Activated gamma-delta T cell treated with anti-CD3 and anti-CD28 coated beads, Interleukin-2, amount 50 U/mL, for 16 hours (primary cell): ENCODE data around the gene GHDC.

ENCODE experiments used
- DNase-seq: peaks from one replicate; pipeline ENCODE4 v3.0.0-alpha.2; 2020; ENCODE audit warnings: low read depth

Gene GHDC

GRCh38 chr17:42182927-42183734 is 11.2 kb downstream of the GHDC start:
- DNase-seq: no peak

- no peak for DNase-seq
Observed at GRCh38 chr17:42181851-42182207, 12.5 kb downstream of the GHDC start.

DNA sequence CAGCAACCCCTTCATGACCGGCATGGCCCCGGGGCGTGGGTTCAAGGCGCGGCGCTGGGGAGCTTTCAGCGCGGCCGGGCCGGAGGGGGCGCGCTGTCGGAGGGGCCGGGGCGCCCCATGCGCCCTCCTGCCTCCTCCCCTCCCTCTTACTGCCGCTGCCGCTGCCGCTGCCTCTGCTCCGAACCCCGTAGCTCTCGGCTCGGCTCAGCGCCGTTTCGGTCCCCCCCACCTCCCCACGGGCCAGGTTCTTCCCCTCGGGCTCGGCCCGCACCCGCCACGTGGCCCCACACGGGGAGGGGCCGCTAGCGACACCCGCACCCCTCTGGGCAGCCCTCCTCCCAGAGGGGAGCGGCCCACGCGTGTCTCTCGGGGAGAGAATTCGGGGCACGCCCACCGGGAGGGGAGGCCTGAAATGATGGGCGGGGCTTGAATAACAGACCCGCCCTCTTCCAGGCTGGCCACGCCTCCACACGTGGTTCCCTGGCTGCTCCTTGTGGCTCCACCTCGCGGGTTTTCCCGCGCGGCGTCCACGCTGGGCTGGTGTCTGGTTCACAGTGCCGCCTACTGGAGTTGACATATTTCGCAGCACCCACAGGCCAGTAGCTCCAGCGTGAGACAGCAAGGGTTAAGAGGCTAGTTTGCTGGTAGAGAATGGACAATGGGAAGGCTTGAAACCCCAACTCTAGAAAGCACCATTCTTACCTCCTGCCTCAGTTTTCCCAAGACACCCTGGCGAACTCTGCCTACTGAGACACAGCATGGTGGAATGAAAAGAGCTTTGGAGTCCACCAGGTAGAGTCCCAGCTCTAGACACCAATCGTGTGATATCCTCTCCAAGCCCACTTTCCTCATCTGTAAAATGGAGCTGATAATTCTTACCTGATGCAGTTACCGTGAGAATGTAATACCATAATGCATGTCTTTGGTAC is 13.1 kb downstream of the GHDC start, which contains the start of gene KCNH4:
KCNH4 (minus strand) TSS at position 221 of the 929 bp plus-strand sequence; CDS start at position 24, 197 bp downstream.
- DNase-seq: peak; percentile 72

DNA sequence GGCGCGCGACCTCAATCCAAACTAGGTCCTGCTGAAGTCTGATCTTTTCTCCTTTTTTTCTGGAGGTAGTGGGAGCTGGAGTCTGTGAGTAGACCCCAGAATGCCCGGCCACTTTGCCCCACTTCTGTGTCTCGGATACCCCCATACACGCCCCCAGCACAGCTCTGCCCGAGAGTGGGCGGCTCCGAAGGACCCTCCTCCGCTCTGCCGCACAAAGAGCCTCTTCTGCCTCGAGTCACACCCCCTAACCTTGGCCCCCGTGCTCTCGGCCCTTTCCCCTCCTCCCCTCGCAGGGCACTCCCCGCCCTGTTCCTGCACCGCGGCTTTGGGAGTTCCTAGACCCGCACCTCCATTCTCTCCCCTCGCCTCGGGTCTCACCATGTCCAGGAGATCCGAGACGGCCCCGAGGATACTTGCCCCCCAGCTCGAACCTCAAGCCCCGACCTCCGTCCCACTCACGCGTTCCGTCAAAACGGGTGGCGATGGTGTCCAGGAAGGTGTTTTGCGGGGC is 13.8 kb downstream of the GHDC start:
- no peak for DNase-seq

- no peak for DNase-seq
Observed at GRCh38 chr17:42179911-42180410, 14.3 kb downstream of the GHDC start.

DNA sequence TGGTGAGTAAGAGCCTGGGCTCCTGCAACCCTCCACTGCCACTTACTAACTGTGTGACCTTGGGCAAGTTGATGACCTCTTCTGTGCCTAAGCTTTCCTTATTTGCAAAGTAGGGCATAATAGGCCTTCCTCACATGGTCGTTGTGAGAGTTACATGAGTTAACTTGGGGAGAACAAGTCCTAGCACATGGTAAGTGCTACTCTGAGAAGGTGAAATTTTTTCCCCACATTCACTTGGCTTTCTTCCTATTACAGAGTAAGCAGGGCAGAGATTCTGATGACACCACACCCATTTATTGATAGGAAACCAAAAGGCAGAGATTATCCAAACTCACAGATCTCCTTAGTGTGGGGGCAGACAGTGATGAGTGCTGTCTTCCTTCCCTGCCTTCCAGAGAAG is 15.0 kb downstream of the GHDC start:
- DNase-seq: no peak

DNA sequence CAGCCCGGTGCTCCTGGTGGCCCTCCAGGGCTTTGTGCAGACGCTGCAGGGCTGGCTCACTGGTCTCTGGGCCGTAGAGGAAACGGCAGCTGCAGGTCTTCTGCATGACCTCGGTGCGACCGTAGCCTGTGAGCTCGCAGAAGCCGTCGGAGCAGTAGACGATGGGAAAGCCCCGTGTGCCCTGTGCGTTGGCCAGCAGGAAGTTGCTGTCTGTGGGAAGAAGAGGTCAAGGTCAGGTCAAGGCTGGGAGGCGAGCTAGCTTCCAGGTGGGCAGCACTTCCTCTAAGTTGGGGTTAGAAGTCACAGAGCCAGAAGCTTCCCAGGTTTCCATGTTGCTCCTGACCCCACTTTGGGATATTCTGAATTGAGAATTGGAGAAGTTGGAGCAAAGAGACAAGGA is 15.5 kb downstream of the GHDC start:
- DNase-seq: no peak

GRCh38 chr17:42177684-42178083 is 16.6 kb downstream of the GHDC start:
- no peak for DNase-seq

DNA sequence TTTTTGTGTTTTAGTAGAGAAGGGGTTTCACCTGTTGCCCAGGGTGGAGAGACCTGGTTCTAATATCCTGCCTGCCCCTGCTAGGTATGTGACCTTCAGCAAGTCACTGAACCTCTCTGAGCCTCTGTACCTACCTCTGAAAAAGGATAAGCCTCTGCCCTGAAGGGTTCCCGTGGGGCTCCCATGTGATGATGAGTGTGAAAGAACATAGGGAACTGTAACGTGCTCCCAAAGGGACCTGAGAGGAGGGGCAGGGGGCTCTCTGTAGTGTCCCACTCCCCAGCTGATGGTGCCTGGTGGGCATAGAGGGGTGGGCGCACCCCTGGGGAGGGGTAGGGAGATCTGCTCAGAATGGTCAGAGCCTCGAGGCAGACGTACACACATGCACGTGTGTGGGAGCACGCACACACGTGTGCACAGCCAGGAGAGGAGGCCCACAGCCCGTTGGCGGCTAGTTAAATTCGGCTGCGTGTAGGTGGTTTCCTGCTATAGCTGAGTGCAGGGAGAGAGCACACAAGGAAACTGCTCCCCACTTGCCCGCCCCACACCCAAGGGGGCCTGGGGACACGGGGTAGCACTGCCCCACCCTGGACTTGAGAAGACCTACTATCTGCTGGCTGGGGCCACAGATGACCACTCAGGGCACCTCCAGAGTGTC is 20.0 kb downstream of the GHDC start:
- DNase-seq: no peak

DNA sequence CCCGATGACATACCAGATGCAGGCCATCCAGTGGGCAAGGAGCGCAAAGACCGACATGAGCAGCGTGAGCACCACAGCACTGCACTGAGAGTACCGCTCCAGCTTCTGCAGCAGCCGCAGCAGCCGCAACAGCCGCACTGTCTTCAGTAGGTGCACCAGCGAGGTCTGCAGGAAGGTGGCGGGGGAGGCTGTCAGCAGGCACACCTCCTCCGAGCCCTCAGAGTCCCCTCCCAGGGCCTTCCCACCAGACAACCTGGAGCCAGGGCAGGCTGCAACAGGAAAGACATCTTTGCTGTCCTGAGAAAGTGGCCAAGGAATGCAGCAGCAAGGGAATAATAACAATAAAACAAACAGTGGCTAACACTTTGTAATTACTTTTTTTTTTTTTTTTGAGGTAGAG is 22.5 kb downstream of the GHDC start:
- no peak for DNase-seq

GRCh38 chr17:42169351-42169750 is 24.9 kb downstream of the GHDC start:
- DNase-seq: no peak

- no peak for DNase-seq
Observed at GRCh38 chr17:42167807-42168206, 26.5 kb downstream of the GHDC start.

GRCh38 chr17:42166196-42166763 is 28.0 kb downstream of the GHDC start:
- DNase-seq: no peak

- no peak for DNase-seq
Observed at GRCh38 chr17:42165751-42166150, 28.5 kb downstream of the GHDC start.

DNA sequence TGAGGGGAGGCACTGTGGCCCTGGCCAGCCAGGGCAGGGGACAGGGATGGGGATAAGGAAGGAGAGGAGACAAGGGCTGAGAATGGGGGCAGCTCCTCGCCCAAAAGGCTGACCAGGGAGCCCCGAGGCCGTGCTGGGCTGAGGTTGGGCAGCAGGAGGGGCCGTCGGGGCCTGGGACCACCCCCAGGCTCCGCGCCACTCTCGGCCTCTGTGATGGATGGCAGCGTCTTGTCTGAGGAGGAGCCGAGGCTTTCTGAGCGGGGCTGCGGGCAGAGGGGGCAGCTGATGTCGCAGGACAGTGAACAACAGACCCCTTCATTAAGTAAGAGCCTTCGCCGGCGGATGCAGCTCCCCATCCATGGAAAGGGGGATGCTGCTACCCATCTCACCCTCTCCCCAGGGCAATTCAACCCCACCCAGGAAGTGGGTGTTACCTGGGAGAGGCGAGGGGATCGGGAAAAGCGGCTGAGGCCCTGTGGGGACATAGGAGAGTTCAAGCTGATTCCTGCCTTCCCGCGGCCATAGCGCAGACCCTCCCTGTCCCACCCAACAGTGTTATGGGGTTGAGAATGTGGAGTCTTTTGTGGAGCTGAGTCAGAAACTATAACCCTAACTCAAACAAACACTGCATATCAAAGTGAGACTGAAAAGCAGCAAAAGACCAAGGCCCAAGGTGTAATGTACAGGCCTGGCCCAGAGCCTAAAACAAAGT is 30.4 kb downstream of the GHDC start:
- no peak for DNase-seq

- no peak for DNase-seq
Observed at GRCh38 chr17:42163113-42163512, 31.2 kb downstream of the GHDC start.

DNA sequence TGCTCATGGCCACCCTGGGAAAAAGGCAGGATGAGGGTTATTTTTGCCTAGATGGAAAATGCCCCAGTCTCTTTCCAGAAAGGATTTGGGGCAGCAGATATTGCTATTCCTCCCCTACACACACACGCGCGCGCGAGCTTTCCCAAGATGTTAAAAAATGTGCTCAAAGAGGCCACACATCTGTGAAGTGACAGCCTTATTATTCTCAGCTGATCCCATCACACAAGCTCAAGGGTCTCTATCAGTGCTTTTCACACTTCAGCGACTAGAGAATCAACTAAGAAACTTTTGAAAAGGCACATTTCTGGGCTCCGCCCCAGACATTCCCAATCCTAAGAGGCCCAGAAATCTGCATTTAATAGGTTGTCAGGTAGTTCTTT is 33.8 kb downstream of the GHDC start:
- DNase-seq: no peak

DNA sequence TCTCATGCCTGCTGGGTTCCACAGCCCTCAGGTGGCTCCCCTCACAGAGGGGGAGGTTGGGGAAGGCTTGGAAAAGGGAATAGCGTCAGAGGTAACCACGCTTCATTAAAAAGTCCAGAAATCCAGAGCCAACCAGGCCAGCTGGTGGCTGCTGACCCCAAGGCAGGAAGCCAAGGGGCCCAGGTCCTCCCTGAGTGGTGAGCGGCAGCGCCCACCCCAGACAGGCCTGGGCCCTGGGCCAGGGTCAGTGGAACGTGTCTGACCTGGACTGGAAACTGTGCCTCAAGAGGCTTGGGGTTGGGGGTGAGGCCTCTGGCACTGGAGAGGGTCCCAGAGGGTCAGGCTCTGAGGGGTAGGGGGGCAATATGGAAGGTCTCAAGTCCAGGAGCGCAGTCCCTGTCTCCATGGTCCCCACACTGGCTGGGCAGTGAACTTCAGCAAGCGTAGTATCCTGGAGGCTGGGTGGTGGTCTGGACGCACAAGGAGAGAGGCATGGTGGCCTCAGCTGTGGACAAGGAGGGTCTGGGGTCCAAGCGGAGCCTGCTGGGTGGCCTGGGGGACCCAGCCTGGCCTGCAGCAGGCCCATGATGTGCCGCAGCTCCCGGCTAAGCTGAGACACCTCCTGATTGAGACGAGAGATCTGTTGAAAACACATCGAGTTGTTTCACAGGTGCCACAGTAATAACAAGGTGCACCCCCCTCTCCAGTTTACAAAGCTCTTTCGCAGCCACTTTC is 34.3 kb downstream of the GHDC start:
- DNase-seq: no peak

DNA sequence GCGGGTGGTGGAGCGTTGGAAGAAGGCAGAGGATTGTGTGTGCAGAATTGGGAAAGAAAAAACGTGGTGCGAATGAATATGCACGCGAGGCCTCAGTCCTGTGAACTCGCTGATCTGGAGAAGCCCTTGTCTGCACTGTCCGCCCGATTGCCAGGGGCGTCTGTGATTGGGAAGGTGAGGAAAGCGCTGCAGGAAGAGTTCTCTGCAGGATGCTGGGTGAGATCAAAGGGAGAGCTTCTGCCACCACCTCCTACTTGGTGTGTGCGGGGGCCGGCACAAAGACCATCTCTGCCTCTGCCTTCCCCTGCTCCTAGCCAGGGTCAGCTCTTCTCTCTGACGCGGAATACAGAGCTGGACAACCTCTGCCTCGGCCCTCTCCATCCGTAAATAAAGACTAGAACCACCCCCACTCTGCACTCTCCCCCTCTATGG is 38.7 kb downstream of the GHDC start:
- no peak for DNase-seq
